ENCODE measurements around the gene SREK1. TPM values are rescaled to one million over a fixed set of nuclear protein-coding genes. Genes with fewer than 3 reads are reported as not detected.

The SREK1 gene
- total RNA-seq, 1 donor from 2014 or later: 68.2 TPM

DNA sequence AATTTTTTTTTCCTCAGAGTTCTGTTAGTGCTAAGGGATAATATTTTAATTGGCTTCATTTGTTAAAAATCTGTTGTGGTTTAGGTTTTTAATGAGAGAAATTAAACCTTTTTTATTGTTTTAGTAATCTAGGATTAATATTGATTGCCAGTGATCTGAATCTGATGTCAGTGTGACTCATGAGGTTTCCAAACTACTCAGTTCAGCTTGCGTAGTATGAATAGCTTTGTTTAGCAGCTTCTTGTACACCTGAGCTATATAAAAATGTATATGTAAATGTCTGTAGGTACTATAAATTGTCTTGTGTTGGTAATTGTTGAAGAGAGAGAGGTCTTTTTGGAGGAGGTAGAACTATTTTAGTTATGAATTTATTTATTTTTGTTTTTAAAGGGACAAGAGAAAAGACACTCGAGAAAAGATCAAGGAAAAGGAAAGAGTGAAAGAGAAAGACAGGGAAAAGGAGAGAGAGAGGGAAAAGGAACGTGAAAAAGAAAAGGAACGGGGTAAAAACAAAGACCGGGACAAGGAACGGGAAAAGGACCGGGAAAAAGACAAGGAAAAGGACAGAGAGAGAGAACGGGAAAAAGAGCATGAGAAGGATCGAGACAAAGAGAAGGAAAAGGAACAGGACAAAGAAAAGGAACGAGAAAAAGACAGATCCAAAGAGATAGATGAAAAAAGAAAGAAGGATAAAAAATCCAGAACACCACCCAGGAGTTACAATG lies 26.3 kb downstream of the SREK1 start:
- peak overlapping the region; percentile 93 for H3K27ac Mint-ChIP-seq (ENCODE audit: unreplicated experiment)
- H3K27me3 Mint-ChIP-seq (ENCODE audit: unreplicated experiment): peaks cover 2% of the 10 kb centered on the region
- H3K4me3 Mint-ChIP-seq (ENCODE audit: unreplicated experiment): peak overlapping the region; percentile 3
- no peak for DNase-seq (ENCODE audit: low spot score)
- peaks cover 14% of the 10 kb centered on the region for H3K36me3 Mint-ChIP-seq (ENCODE audit: low read depth, unreplicated experiment)
- no peaks in the 10 kb centered on the region for H3K9me3 Mint-ChIP-seq (ENCODE audit: unreplicated experiment)
- peaks cover 20% of the 10 kb centered on the region for H3K4me1 Mint-ChIP-seq (ENCODE audit: unreplicated experiment)
- TF ChIP-seq, protein P1, sequence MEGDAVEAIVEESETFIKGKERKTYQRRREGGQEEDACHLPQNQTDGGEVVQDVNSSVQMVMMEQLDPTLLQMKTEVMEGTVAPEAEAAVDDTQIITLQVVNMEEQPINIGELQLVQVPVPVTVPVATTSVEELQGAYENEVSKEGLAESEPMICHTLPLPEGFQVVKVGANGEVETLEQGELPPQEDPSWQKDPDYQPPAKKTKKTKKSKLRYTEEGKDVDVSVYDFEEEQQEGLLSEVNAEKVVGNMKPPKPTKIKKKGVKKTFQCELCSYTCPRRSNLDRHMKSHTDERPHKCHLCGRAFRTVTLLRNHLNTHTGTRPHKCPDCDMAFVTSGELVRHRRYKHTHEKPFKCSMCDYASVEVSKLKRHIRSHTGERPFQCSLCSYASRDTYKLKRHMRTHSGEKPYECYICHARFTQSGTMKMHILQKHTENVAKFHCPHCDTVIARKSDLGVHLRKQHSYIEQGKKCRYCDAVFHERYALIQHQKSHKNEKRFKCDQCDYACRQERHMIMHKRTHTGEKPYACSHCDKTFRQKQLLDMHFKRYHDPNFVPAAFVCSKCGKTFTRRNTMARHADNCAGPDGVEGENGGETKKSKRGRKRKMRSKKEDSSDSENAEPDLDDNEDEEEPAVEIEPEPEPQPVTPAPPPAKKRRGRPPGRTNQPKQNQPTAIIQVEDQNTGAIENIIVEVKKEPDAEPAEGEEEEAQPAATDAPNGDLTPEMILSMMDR (IDR thresholded peaks at IDR 0.05; ENCODE audit: unreplicated experiment): no peak

DNA sequence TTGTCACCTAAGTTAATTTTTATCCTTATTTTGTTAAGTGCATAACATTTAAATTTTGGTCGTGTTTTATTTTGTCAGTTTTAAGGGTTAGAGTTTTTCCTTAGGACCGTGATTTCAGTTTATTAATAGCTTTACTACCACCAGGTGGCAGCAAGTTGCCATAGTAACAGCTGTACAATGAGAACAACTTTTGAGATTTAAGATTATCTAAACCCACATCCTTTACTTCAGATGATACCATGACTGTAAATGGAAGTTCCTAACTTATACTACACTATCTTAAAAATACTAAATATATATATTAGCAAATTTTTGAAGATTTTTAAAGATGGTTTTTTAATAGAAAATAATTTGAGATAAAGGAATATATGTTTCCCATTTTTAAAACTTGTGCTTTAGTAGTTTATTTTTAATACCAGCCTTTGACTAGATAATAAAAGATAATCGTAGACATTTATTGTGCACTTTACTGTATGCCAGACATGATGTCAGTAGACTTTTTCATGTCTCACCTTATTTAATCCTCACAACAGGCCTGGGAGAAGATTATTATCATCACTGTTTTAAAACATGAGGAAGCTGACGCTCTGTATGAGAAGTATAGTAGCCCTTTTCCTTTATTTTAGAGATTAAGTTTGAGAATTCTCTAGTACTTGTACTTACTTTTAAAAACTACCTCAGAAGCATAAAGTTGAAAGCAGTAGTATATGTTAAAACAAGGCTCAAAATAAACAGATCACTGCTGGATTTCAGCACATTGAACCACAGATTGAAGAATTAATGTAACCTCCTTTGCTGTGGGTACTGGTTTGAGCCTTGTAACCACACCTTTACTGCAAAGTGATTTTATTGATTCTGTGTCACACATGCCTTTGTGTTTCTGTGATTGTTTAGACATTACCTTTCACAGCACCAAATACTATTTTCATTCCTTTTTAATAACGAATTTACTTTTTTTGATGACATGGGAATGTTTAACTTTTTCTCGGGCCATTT lies 27.5 kb downstream of the SREK1 start:
- TF ChIP-seq, protein P1 (IDR thresholded peaks at IDR 0.05; ENCODE audit: unreplicated experiment): peak; percentile 63
- H3K9me3 Mint-ChIP-seq (ENCODE audit: unreplicated experiment): no peaks in the 10 kb centered on the region
- H3K4me3 Mint-ChIP-seq (ENCODE audit: unreplicated experiment): no peak overlapping the region
- peaks cover 2% of the 10 kb centered on the region for H3K27me3 Mint-ChIP-seq (ENCODE audit: unreplicated experiment)
- peak overlapping the region; percentile 90 for H3K27ac Mint-ChIP-seq (ENCODE audit: unreplicated experiment)
- H3K4me1 Mint-ChIP-seq (ENCODE audit: unreplicated experiment): peaks cover 7% of the 10 kb centered on the region
- peak; percentile 24 for DNase-seq (ENCODE audit: low spot score)
- H3K36me3 Mint-ChIP-seq (ENCODE audit: low read depth, unreplicated experiment): peaks cover 6% of the 10 kb centered on the region

DNA sequence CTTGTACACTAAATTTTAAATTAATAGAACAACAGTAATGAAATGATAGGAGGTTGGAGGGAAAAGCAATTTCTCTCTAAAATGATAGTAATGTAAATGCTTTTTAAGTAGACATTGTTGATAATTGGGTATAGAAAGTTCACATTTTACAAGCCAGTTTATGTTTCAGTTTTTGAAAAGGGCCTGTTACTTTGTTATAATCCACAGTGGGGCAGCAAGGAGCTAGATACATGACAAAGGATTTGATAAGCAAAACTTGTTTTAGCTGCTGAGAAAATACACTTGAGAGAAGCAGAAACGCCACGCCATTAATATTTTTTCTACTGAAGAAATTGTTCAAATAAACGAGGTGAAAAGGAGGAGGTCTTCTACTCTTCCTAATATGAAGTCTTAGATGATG lies 30.2 kb downstream of the SREK1 start:
- H3K27ac Mint-ChIP-seq (ENCODE audit: unreplicated experiment): no peak overlapping the region
- H3K36me3 Mint-ChIP-seq (ENCODE audit: low read depth, unreplicated experiment): peaks cover 10% of the 10 kb centered on the region
- DNase-seq (ENCODE audit: low spot score): no peak
- no peaks in the 10 kb centered on the region for H3K9me3 Mint-ChIP-seq (ENCODE audit: unreplicated experiment)
- no peak overlapping the region for H3K4me3 Mint-ChIP-seq (ENCODE audit: unreplicated experiment)
- TF ChIP-seq, protein P1 (IDR thresholded peaks at IDR 0.05; ENCODE audit: unreplicated experiment): no peak
- peaks cover 8% of the 10 kb centered on the region for H3K4me1 Mint-ChIP-seq (ENCODE audit: unreplicated experiment)
- peaks cover 4% of the 10 kb centered on the region for H3K27me3 Mint-ChIP-seq (ENCODE audit: unreplicated experiment)

- H3K36me3 Mint-ChIP-seq (ENCODE audit: low read depth, unreplicated experiment): peaks cover 10% of the 10 kb centered on the region
- H3K27ac Mint-ChIP-seq (ENCODE audit: unreplicated experiment): no peak overlapping the region
- TF ChIP-seq, protein P1 (IDR thresholded peaks at IDR 0.05; ENCODE audit: unreplicated experiment): no peak
- DNase-seq (ENCODE audit: low spot score): no peak
- H3K4me1 Mint-ChIP-seq (ENCODE audit: unreplicated experiment): peaks cover 3% of the 10 kb centered on the region
- H3K27me3 Mint-ChIP-seq (ENCODE audit: unreplicated experiment): peaks cover 4% of the 10 kb centered on the region
- H3K4me3 Mint-ChIP-seq (ENCODE audit: unreplicated experiment): no peak overlapping the region
- no peaks in the 10 kb centered on the region for H3K9me3 Mint-ChIP-seq (ENCODE audit: unreplicated experiment)
These were observed 34.7 kb downstream of the SREK1 start for GRCh38 chr5:66178799-66179198.
